HepG2 (cell line): ENCODE data around the gene NBEAL2. TPM values are rescaled to one million over a fixed set of nuclear protein-coding genes. Genes with fewer than 3 reads are reported as not detected.

Experiments used
- ATAC-seq: fragments of 200-7000 bp; cut with Tn5 transposase; 3 replicates; pipeline ENCODE4 v1.9.1; 2020; ENCODE audit warnings: mild to moderate bottlenecking, moderate library complexity
- BruUV-seq: library from RNA; stranded (reverse); fragments of 400-500 nt; replicated peaks from 2 replicates; lab custom pipeline; 2021; lab: Mats Ljungman, UMichigan
- CTCF ChIA-PET: fragments of 300-600 bp; formaldehyde crosslinking; extraction: SDS; loops from one replicate; lab custom pipeline; 2021; ENCODE audit warnings: low total read pairs, inconsistent platforms, low intra/inter-chr PET ratio; lab: Yijun Ruan, JAX
- POLR2A ChIA-PET: fragments of 350-600 bp; sonication (Branson Sonifier 250); formaldehyde crosslinking; loops from one replicate; lab custom pipeline; 2020; ENCODE audit warnings: antibody characterized with exemption, inconsistent platforms; lab: Yijun Ruan, JAX
- DNase-seq: peaks from one replicate; pipeline ENCODE4 v3.0.0-alpha.2; 2015; ENCODE audit warnings: low spot score
- FAIRE-seq: peaks from 3 replicates; lab custom pipeline; 2011; peaks lifted over from hg19 to GRCh38; lab: Jason Lieb, UNC
- H2AFZ ChIP-seq: one replicate; pipeline ENCODE4 v1.6.1; 2011; ENCODE audit warnings: low read length, inconsistent platforms
- H3K27ac ChIP-seq: fragments of 300-600 bp; 3 replicates; pipeline ENCODE4 v1.8.0; 2011; ENCODE audit warnings: mixed run types, mild to moderate bottlenecking, mixed read lengths, low read length, inconsistent platforms; ENCODE audit not compliant: insufficient read depth; ENCODE audit errors: extremely low read length
- H3K27me3 ChIP-seq, 2 experiments: fragments of 200-600 bp in 1 of 2; 2 replicates in 1 of 2; 3 replicates in 1 of 2; pipeline versions ENCODE4 v1.6.0 to v1.8.0; 2011; ENCODE audit warnings: low read length in 2 of 2, mild to moderate bottlenecking in 2 of 2, moderate library complexity in 2 of 2, inconsistent platforms in 1 of 2; ENCODE audit not compliant: insufficient read depth in 2 of 2, control insufficient read depth in 1 of 2
- H3K36me3 ChIP-seq, 2 experiments: fragments of 200-600 bp in 1 of 2; replicated peaks in 1 of 2; 2 replicates in 1 of 2; 3 replicates in 1 of 2; pipeline versions ENCODE4 v1.5.1 to v1.8.0; 2011; ENCODE audit warnings: low read length in 2 of 2, inconsistent platforms in 1 of 2; ENCODE audit not compliant: insufficient read depth in 2 of 2, control insufficient read depth in 1 of 2
- H3K4me1 ChIP-seq: 2 replicates; pipeline ENCODE4 v1.5.1; 2012; ENCODE audit warnings: low read length, inconsistent platforms; ENCODE audit not compliant: insufficient read depth
- H3K4me2 ChIP-seq: 2 replicates; pipeline ENCODE4 v1.6.0; 2011; ENCODE audit warnings: low read depth, low read length, inconsistent platforms
- H3K4me3 ChIP-seq, 3 experiments: fragments of 200-600 bp in 1 of 3; sonication (generic), shearing (Covaris generic) in 1 of 3; replicated peaks in 1 of 3; 2 replicates each; pipeline ENCODE4 v1.5.1; 2011 to 2016; ENCODE audit warnings: low read length in 3 of 3, inconsistent platforms in 2 of 3, low read depth in 2 of 3, mild to moderate bottlenecking in 2 of 3, control low read depth in 1 of 3, mixed read lengths in 1 of 3; ENCODE audit not compliant: insufficient read depth in 1 of 3
- H3K79me2 ChIP-seq: one replicate; pipeline ENCODE4 v1.6.1; 2011; ENCODE audit warnings: low read length, inconsistent platforms; ENCODE audit not compliant: insufficient read depth
- H3K9ac ChIP-seq: 2 replicates; pipeline ENCODE4 v1.6.0; 2011; ENCODE audit warnings: mild to moderate bottlenecking, low read depth, low read length, inconsistent platforms; ENCODE audit not compliant: insufficient read depth
- H3K9me3 ChIP-seq: 2 replicates; pipeline ENCODE4 v1.5.1; 2012; ENCODE audit warnings: mild to moderate bottlenecking, low read length
- H4K20me1 ChIP-seq: 2 replicates; pipeline ENCODE4 v1.6.0; 2011; ENCODE audit warnings: inconsistent platforms, mild to moderate bottlenecking, low read length, moderate library complexity; ENCODE audit not compliant: insufficient read depth
- DPF2 ChIP-seq: sonication (generic); formaldehyde crosslinking; IDR thresholded peaks from 2 replicates; pipeline ENCODE4 v1.4.0; 2020; ENCODE audit warnings: mild to moderate bottlenecking, low read depth, missing genetic modification reagents, borderline replicate concordance
- EP300 ChIP-seq, 3 experiments: sonication (generic) in 1 of 3; formaldehyde crosslinking in 1 of 3; IDR thresholded peaks; 2 replicates each; pipeline versions ENCODE4 v1.5.1 to v1.6.1; 2011 to 2020; ENCODE audit warnings: low read depth in 2 of 3, low read length in 2 of 3, borderline replicate concordance in 1 of 3, improper control_type of control experiment in 1 of 3, mild to moderate bottlenecking in 1 of 3, missing genetic modification reagents in 1 of 3, moderate library complexity in 1 of 3
- MBNL3 ChIP-seq: fragments of 250-450 bp; sonication (Bioruptor Pico); conservative IDR thresholded peaks from 2 replicates; pipeline ENCODE4 v1.8.0; 2022; ENCODE audit warnings: mild to moderate bottlenecking, inconsistent platforms
- PITX1 ChIP-seq: sonication (generic); formaldehyde crosslinking; IDR thresholded peaks from 2 replicates; pipeline ENCODE4 v1.5.1; 2020; ENCODE audit warnings: mild to moderate bottlenecking, missing genetic modification reagents
- REXO4 ChIP-seq: sonication (generic); formaldehyde crosslinking; IDR thresholded peaks from 2 replicates; pipeline ENCODE4 v1.8.0; 2022; ENCODE audit warnings: missing genetic modification reagents, mild to moderate bottlenecking, borderline replicate concordance
- SP4 ChIP-seq: sonication (generic); formaldehyde crosslinking; IDR thresholded peaks from 2 replicates; pipeline ENCODE4 v1.8.1; 2023; ENCODE audit warnings: mild to moderate bottlenecking, missing genetic modification reagents
- TBL1XR1 ChIP-seq: fragments of 150-350 bp; IDR thresholded peaks from 2 replicates; pipeline ENCODE4 v1.6.1; 2014; ENCODE audit warnings: borderline replicate concordance, low read length; ENCODE audit not compliant: partially characterized antibody
- ZNF205 ChIP-seq: IDR thresholded peaks from 2 replicates; pipeline ENCODE4 v1.6.1; 2018; ENCODE audit warnings: missing biosample characterization, missing genetic modification reagents
- ZNF589 ChIP-seq: sonication (generic); formaldehyde crosslinking; conservative IDR thresholded peaks from 2 replicates; pipeline ENCODE4 v1.8.0; 2022; ENCODE audit warnings: mild to moderate bottlenecking, moderate library complexity, missing genetic modification reagents
- ZNF607 ChIP-seq: sonication (generic); formaldehyde crosslinking; IDR thresholded peaks from 2 replicates; pipeline ENCODE4 v1.5.1; 2020; ENCODE audit warnings: missing genetic modification reagents, mild to moderate bottlenecking, borderline replicate concordance
- WGBS: methylation state at CpG from one replicate; pipeline ENCODE4 v1.1.6; 2017; ENCODE audit warnings: low lambda C conversion rate; 5-methylcytosine and 5-hydroxymethylcytosine counted together
- in situ Hi-C: cut with HindIII; loops from 2 replicates; pipeline ENCODE4 v1.10.0; 2017; ENCODE audit warnings: low pct_unique_long_range_greater_than_20kb; ENCODE audit not compliant: extremely low pct_ligation_motif_present
- intact Hi-C: fragments of 100-400 bp; cut with micrococcal nuclease; formaldehyde crosslinking; loops from one replicate; pipeline ENCODE4 v1.10.0; 2022; ENCODE audit not compliant: unreplicated experiment
- polyA plus RNA-seq, 8 experiments: library from polyadenylated mRNA; depleted of rRNA in 3 of 8; stranded (reverse) in 7 of 8; unstranded in 1 of 8; fragments of >200 nt; fragmentation: Illumina TruSeq in 4 of 8; extraction: Trizol in 4 of 8; gene quantifications; 2 replicates each; pipeline versions ENCODE4 v1.2.1 to v1.2.3, GENCODE V29; 2011 to 2016; ENCODE audit warnings: low read depth in 4 of 8, missing spikeins in 1 of 8, mixed read lengths in 1 of 8; ENCODE audit not compliant: insufficient read depth in 1 of 8
- total RNA-seq, 5 experiments: library from RNA; depleted of rRNA; stranded (reverse); fragments of >200 nt; fragmentation: Illumina TruSeq; extraction: Trizol; gene quantifications; 2 replicates each; pipeline ENCODE4 v1.2.3, GENCODE V29; 2016; ENCODE audit warnings: low read depth in 1 of 5
- TF ChIP-seq, protein P1 (sequence below), 2 experiments: fragments of 450-650 bp in 1 of 2; sonication (generic) in 1 of 2; formaldehyde crosslinking in 1 of 2; IDR thresholded peaks; 2 replicates each; pipeline versions ENCODE4 v1.6.1 to v1.8.0; 2016 to 2022; ENCODE audit warnings: antibody characterized with exemption in 1 of 2, mild to moderate bottlenecking in 1 of 2, missing genetic modification reagents in 1 of 2
- TF ChIP-seq, protein P2 (sequence below): sonication (generic); formaldehyde crosslinking; IDR thresholded peaks from 2 replicates; pipeline ENCODE4 v1.4.0; 2020; ENCODE audit warnings: missing genetic modification reagents; ENCODE audit errors: not compliant biosample characterization

Gene NBEAL2
- total and polyA plus RNA-seq, 2 of the 13 experiments (the other 11 are each of a cell fraction or from before 2014, with no cell fraction given) = 9.7 to 12.4 TPM

DNA sequence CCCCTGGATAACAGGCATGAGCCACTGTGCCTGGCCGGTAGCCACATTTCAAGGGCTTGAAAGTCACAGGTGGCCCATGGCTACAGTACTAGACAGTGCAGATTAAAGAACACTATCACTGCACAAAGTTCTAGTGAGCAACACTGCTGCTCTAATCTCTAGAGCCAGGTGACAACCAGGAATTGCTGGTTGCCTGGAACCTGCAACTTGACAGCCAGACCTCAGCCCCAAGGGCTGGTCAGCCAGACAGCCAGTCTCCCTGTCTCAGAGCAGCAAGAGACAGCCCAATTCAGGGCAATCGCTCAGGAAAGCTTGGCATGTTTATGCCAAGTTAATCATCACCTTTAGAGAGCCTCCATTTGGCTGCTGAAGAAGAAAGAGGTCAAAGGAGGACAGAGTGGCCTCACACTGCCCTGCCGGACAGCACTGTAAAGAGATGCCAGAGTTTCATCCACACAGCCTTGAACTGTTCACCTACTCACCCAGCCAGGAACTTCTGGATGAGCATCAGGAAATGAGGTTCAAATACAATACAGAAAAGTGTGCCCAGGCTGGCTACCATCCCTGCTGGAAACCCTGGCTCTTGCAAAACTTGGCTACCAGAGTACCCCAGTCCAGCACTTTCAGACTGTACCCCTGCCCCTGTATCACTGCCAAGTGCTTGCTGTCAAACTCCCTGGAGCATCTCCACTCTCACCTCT lies 8.9 kb upstream of the NBEAL2 start:
- H3K4me1 ChIP-seq = peaks cover 91% of the 10 kb centered on the region
- in situ Hi-C loops = no loop called here
- H4K20me1 ChIP-seq = peaks cover 72% of the 10 kb centered on the region
- H3K4me3 ChIP-seq = peak overlapping the region in 1 of 3 experiments; percentile 57; a peak in 2 of 6 replicates
- peak overlapping the region; percentile 74 for H3K27ac ChIP-seq
- no TSS peak for BruUV-seq
- ChIA-PET POLR2A (interaction anchor here (1.0 to 2.2 kb wide), 7 partner anchors 9 to 409 kb away, joined by 3 to 6 read pairs (median 4); partner anchors contain the start of gene NBEAL2), CTCF (no interaction called here)
- intact Hi-C loops = loop anchor here (1.0 to 10.0 kb wide), 2 partner anchors 26 to 46 kb away; no protein-coding TSS in a partner anchor
- peak overlapping the region; percentile 37; the same call in 1 of the 2 replicates for H3K9ac ChIP-seq
- peak overlapping the region; percentile 73 for H3K4me2 ChIP-seq
- peaks cover 2 to 23% of the 10 kb centered on the region in 2 experiments; a peak in 4 of 5 replicates for H3K36me3 ChIP-seq
- no peaks in the 10 kb centered on the region for H3K9me3 ChIP-seq
- FAIRE-seq (peak; percentile 99), ATAC-seq (peak; percentile 90), DNase-seq (peak; percentile 96)
- no peaks in the 10 kb centered on the region for H3K27me3 ChIP-seq
- 4% methylated on average over 3 of the region's 3 CpGs for WGBS
- H3K79me2 ChIP-seq = peaks cover 94% of the 10 kb centered on the region
- no peak overlapping the region for H2AFZ ChIP-seq
- no peak for TF ChIP-seq REXO4 (CRISPR knock-in tag)
- peak; percentile 87; the same call in 1 of the 2 replicates for TF ChIP-seq ZNF205
- TF ChIP-seq ZNF607 = no peak
- TF ChIP-seq, protein P1, sequence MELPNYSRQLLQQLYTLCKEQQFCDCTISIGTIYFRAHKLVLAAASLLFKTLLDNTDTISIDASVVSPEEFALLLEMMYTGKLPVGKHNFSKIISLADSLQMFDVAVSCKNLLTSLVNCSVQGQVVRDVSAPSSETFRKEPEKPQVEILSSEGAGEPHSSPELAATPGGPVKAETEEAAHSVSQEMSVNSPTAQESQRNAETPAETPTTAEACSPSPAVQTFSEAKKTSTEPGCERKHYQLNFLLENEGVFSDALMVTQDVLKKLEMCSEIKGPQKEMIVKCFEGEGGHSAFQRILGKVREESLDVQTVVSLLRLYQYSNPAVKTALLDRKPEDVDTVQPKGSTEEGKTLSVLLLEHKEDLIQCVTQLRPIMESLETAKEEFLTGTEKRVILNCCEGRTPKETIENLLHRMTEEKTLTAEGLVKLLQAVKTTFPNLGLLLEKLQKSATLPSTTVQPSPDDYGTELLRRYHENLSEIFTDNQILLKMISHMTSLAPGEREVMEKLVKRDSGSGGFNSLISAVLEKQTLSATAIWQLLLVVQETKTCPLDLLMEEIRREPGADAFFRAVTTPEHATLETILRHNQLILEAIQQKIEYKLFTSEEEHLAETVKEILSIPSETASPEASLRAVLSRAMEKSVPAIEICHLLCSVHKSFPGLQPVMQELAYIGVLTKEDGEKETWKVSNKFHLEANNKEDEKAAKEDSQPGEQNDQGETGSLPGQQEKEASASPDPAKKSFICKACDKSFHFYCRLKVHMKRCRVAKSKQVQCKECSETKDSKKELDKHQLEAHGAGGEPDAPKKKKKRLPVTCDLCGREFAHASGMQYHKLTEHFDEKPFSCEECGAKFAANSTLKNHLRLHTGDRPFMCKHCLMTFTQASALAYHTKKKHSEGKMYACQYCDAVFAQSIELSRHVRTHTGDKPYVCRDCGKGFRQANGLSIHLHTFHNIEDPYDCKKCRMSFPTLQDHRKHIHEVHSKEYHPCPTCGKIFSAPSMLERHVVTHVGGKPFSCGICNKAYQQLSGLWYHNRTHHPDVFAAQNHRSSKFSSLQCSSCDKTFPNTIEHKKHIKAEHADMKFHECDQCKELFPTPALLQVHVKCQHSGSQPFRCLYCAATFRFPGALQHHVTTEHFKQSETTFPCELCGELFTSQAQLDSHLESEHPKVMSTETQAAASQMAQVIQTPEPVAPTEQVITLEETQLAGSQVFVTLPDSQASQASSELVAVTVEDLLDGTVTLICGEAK (IDR thresholded peaks at IDR 0.05) = no peak
- TF ChIP-seq, protein P1 (CRISPR knock-in tag; IDR thresholded peaks at IDR 0.05) = no peak
- TF ChIP-seq DPF2 (CRISPR knock-in tag) = peak; percentile 26; the same call in 1 of the 2 replicates
- no peak for TF ChIP-seq MBNL3 (CRISPR knock-in tag)
- TF ChIP-seq ZNF589 (CRISPR knock-in tag) = no peak
- TF ChIP-seq, protein P2, sequence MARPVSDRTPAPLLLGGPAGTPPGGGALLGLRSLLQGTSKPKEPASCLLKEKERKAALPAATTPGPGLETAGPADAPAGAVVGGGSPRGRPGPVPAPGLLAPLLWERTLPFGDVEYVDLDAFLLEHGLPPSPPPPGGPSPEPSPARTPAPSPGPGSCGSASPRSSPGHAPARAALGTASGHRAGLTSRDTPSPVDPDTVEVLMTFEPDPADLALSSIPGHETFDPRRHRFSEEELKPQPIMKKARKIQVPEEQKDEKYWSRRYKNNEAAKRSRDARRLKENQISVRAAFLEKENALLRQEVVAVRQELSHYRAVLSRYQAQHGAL (CRISPR knock-in tag) = no peak
- peak in 1 of 2 experiments; percentile 80; a peak in 2 of 4 replicates for TF ChIP-seq EP300 (IDR thresholded peaks at IDR 0.05; ENCODE audit: low read depth in 2 of 2, low read length in 2 of 2)
- peak; percentile 74; the same call in 1 of the 2 replicates for TF ChIP-seq EP300 (CRISPR knock-in tag; IDR thresholded peaks at IDR 0.05; ENCODE audit: borderline replicate concordance)
- TF ChIP-seq TBL1XR1 = peak; percentile 98
- TF ChIP-seq PITX1 (CRISPR knock-in tag) = peak; percentile 89
- TF ChIP-seq SP4 (CRISPR knock-in tag) = no peak
